ENCODE data around the gene CDK5RAP3.

CDK5RAP3 gene

DNA sequence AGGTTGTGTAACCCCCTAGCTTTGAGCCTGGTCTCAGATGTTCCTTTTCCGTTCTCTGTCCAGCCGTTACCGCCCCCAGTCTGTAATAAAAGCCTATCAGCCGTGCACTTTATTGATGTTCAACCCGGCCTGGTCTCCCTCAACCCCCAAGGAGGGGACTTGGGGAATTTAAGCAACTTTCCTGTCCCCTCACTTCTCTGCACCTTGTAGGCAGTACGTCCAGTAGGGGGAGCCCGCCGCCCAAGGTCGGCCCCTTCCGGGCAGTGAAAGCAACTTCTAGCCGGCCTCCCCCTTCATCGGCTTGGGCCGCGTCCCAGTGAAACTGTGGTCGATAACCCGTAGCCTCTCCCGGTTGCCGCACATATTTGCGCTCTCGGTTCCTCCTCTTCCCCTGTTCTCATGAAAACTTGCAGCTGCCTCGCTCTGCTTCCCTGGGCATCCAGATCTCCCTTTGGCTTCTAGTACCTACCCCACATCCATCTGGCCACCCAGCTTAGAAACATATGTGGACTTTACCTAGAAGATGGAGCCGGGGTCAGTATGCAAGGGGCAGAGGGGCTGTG lies 21.6 kb upstream of the CDK5RAP3 start:
- TF ChIP-seq, protein P1, sequence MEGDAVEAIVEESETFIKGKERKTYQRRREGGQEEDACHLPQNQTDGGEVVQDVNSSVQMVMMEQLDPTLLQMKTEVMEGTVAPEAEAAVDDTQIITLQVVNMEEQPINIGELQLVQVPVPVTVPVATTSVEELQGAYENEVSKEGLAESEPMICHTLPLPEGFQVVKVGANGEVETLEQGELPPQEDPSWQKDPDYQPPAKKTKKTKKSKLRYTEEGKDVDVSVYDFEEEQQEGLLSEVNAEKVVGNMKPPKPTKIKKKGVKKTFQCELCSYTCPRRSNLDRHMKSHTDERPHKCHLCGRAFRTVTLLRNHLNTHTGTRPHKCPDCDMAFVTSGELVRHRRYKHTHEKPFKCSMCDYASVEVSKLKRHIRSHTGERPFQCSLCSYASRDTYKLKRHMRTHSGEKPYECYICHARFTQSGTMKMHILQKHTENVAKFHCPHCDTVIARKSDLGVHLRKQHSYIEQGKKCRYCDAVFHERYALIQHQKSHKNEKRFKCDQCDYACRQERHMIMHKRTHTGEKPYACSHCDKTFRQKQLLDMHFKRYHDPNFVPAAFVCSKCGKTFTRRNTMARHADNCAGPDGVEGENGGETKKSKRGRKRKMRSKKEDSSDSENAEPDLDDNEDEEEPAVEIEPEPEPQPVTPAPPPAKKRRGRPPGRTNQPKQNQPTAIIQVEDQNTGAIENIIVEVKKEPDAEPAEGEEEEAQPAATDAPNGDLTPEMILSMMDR (conservative IDR thresholded peaks at IDR 0.05; ENCODE audit: low read length), result peak; percentile 86
- DNase-seq (ENCODE audit: low read depth), result peak; percentile 82
- peak overlapping the region; percentile 47 for H3K4me3 ChIP-seq (ENCODE audit: low read length)

DNA sequence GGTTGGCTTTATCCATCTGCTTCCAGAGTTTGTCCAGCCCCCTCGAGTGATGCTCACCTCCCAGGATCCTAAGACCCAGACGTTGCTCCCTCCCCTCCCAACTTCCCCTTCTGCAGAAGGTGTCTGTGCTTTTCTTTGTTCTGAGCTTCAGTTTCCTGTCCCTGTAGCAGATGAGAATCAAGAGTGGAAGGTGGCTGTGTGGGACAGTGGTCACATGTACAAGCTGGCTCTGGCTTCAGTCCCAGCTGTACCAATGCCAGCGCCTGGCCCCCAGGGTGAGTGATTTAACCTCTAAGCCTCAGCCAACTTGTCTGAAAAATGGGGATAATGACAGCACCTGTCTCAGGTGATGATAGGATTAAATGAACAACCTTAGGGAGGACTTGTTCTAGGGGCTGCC lies 21.0 kb upstream of the CDK5RAP3 start:
- DNase-seq (ENCODE audit: low read depth), result no peak
- H3K4me3 ChIP-seq (ENCODE audit: low read length), result no peak overlapping the region
- TF ChIP-seq, protein P1 (conservative IDR thresholded peaks at IDR 0.05; ENCODE audit: low read length), result no peak

DNA sequence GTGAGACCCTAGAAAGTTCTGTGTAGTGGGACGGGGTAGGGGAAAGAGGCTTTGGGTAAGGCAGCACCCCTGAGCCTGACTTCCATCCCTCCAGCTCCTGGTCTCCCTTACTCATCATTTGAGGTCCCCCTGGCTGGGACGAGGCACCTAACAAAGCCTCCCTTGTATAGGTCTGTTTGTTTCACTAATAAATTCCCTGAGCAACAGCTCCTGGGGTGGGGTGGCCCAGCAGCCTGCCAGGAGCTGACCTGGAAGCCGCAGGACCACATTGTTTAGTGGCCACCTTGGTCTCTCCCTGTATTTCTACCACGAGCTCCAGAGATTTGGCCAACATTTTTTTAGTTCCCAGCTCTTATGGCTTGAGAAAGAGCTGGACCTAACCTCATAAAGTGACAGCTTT lies 20.5 kb upstream of the CDK5RAP3 start:
- DNase-seq (ENCODE audit: low read depth), result no peak
- no peak overlapping the region for H3K4me3 ChIP-seq (ENCODE audit: low read length)
- TF ChIP-seq, protein P1 (conservative IDR thresholded peaks at IDR 0.05; ENCODE audit: low read length), result no peak

DNA sequence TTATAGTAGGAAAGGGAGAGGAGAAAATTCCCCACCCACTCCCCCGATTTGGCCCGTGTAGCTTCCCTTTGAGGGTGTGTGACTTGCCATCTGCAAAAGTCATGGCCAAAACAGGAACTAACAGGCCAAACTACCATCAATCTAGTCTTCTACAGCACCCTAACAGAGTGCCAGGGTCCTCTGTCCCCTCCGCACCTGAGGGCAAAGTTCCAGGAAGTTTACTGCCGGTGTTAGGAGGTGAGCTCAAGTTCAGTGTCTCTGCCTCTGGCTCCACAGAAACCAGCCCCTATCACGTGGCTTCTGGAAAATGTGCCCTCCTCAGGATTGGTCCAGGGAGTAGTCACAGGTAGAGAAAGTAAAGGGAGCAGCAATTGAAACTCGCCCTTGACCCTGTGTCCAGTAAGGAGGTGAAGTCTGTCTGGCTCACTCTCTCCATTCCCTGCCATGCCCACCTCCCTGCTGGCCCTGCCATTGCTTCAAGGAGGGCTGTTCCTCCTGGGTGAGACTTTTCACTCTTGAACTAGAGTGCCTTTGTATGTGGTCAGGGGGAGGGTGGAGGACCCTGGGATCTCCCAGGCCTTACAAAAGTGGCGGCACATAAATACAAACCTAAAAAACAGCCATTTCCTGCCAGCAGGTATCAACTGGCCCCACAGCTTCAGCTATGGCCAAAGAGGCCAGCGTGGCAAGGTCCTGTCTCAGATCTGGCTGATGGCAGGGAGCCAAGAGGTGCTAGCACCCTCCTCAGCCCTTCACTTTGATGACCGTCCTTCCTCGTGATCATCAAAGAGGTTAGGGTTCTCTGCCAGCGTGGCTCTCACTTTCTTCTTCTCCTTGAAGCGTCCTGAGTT lies 18.5 kb upstream of the CDK5RAP3 start:
- TF ChIP-seq, protein P1 (conservative IDR thresholded peaks at IDR 0.05; ENCODE audit: low read length), result no peak
- no peak for DNase-seq (ENCODE audit: low read depth)
- H3K4me3 ChIP-seq (ENCODE audit: low read length), result no peak overlapping the region

DNA sequence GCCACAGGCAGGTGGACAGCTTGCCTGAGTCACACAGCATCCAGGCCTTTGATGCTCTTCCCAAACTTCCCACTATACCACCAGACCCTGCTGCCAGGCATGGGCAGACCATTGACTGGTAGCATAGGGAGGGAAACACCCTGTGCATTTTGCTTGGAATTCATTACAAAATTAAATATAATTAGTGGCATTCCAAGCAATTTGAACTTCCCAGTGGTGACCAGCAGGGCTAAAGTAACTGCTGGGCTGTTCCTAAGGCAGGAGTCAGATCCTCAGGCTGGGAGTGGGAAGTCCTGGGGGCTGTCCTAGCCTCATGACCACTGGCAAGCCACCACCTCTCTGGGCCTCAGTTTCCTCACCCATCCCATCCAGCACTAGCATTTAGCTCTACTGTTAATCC lies 17.0 kb upstream of the CDK5RAP3 start:
- H3K4me3 ChIP-seq (ENCODE audit: low read length), result no peak overlapping the region
- DNase-seq (ENCODE audit: low read depth), result no peak
- TF ChIP-seq, protein P1 (conservative IDR thresholded peaks at IDR 0.05; ENCODE audit: low read length), result no peak

DNA sequence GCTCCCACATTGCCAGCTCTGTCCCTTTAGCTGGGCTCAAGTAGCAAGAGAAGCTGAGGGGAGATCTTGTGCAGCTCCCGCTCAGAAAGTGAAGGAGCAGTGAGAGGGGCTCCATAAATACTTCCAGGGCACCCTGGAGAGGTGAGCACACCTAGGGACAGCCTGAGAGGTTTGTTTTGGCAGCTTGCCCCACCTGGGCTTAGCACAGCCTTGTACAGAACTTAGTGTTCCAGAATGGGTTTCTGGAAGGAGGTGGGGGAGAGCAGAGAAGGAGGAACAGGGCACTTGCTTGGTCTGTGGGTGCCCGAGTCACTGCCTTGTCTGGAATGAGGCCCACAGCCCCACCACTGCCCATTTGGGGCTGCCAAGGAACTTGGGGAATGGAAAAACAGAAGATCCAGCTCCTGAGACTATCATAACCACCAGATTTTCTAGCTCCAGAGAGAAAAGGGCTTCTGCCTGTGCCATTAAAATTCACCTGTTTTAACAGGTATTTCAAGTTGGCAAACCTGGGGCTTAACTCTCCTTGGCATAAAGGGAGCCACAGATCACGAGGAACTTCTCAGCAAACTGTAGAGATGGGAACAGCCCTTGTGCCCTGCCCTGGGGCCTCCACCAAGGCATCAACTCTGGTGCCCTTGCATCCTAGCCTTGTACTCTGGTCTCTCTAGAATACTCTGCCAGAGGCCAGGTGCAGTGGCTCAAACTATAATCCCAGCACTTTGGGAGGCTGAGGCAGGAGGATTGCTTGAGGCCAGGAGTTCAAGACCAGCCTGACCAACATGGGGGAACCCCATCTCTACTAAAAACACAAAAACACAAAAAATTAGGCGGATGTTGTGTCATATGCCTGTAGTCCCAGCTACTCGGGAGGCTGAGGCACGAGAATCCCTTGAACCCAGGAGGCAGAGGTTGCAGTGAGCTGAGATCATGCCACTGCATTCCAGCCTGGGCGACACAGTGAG lies 15.1 kb upstream of the CDK5RAP3 start:
- TF ChIP-seq, protein P1 (conservative IDR thresholded peaks at IDR 0.05; ENCODE audit: low read length), result no peak
- no peak for DNase-seq (ENCODE audit: low read depth)
- H3K4me3 ChIP-seq (ENCODE audit: low read length), result no peak overlapping the region
